NCI-H1417 (cell line): ENCODE data around the gene LMNA.

Experiments
- DNase-seq, 3 experiments: peaks; one replicate each; lab custom pipeline; 2025; lab: John Stamatoyannopoulos, UW

Gene LMNA

DNA sequence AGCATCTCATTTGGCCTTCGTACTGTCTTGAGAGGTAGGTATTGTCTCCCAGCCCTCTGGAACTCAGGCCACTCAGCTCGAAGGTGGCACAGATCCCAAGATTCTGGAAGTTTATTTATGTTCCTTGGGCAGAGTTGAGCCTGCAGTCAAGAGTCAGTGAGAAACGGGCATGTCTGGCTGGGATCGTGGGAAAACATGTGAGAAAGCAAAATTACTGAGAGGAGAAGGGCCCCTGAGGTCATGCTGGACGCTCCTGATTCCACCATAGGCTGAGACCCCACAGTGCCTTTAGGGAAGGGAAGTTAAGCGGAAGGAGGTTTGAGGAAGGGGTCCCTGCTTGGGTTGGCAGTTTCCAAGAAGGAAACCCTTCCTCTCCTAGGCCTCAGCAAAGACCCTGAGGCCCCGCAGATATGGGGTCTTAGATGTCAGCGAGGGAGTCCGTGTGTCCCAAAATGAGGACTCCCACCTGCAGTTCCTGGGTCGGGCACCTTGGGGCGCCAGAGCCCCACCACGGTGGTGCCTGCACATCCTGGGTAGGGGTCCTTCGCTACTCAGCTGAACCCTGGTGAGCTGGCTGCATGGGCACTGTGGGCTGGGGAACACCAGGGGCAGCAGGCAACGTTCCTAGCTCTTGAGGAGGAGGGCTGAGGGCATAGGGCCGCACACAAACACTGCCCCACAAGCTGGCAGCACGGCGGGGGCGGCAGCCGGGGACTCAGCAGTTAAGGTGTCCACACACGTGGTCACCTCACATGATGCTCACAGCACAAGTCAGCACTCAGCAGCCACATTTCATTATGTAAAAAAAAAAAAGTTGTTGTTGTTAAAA lies 26.6 kb downstream of the LMNA start:
- peak in 1 of 3 experiments; percentile 32 for DNase-seq

DNA sequence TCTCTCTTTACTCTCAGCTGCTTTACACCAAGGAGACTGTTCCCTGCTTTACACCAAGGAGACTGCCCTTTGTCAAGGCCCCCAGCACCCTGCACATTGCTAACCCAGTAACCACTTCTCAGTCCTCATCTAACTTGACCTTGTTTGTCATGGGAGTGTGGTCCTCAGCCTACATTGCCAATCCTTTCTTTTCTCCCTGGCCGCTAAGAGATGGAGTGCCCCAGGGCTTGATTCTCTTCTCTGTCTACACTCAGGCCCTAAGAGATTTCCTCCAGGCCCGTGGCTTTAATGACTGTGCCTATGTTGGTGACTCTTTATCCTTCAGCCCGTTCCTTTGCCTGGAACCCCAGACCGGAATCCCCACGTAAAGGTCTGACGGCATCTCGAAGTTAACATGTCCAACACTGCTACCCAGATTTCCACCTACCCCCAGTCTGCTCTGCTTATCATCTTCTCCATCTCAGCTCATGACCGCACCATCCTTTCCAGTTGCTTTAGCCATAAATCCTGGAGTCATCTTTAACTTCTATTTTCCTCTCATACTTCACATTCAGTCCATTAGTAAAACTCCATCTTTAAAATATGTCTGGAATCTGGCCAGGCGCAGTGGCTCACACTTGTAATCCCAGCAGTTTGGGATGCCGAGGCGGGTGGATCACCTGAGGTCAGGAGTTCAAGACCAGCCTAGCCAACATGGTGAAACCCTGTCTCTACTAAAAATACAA lies 29.4 kb downstream of the LMNA start:
- no peak for DNase-seq

DNA sequence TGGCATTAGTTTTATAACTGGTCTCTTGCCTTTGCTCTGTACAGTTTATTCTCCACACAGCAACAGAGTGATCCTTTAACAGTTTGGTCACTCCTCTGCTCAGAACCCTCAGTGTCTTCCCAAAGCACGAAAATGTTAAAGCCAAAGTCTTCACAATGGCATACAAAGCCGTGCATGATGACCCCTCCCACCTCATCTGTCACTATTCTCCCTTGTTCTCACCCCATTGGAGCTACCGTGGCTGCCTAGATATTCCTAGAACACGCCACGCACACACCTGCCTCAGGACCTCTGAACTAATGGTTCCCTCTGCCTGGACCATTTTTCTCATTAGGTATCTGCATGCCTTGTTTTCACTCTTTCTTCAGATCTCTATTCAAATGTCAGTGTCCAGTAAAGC lies 30.2 kb downstream of the LMNA start:
- DNase-seq = no peak

DNA sequence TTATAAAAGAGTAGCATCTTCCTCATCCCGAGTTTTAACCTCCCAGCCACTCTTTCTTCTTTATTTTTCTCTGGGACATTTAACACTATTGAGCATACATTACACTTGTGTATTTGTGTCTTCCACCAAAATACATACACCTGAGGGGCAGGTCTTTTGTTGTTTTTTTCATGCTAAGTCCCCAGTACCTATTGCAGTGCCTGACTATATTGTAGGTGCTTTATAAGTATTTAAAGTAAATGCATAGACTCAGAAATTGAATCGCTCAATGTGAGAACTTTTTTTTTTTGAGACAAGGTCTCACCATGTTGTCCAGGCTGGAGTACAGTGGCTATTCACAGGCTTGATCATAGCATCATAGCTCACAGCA lies 31.1 kb downstream of the LMNA start:
- DNase-seq = no peak

DNA sequence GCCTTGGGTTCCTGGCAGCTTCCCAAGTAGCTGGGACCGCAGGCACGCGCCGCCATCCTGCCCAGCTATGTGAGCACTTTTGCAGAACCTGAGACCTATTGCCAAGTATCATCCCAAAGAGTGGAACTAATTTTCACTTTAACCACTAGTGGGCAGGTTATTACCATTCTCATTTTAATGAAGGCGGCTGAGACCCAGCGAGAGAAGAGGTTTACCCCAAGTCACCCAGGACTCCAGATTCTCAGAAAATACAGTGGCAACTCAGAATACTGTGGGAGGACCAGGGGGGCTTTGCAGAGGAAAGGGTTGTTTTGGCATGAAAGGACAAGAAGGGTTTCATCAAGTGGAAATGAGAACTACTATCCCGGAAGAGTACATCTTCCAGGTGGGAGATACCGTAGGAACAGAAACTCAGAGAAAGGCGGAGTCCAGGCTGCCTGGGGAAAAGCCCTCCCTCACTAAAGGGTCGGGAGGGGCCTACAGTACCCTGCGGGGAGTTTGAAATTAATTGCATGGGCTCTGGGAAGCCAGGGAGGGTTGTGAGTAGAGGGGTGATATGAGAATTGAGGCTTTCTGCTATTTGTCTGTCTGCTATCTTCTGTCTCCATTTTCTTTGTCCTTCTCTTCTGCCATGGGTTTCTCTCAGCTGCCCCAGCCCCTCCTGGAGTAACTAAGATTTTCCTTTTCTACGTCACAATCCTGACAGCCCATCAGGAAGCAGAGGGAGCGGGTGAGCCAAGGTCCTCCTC lies 31.7 kb downstream of the LMNA start:
- peak; percentile 75 to 96 (median 86) for DNase-seq

DNA sequence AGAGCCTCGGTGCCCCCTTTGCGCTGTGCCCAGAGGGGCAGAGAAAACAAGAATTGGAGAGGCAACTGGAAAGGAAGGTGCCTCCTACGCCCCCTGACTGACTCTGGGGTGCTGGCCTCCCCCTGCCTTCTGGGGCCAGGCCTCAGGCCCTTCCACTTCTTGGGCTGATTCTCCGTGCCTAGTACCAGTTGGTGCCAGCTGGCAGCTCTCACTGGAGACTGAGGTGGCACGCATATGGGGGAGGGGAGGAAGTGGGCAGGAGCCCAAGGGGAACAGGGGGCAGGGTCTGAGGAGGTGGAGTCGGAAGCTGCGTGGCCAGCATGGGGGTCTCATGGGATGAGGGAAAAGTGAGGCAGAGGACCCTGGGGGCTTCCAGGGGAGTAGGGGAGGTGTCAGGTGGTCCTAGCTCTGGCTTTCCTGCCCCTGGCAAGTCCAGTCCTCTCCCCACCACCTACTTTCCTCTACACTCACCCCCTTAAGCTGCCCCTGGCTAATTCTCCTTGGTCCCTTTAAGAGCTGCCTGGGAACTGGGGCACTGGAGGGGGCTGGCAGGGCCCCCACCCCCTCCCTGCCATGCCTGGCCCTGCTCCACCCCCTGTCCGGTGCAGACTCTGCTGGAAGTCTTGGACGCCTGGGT lies 32.4 kb downstream of the LMNA start:
- peak in 2 of 3 experiments; percentile 42 to 53 for DNase-seq

DNA sequence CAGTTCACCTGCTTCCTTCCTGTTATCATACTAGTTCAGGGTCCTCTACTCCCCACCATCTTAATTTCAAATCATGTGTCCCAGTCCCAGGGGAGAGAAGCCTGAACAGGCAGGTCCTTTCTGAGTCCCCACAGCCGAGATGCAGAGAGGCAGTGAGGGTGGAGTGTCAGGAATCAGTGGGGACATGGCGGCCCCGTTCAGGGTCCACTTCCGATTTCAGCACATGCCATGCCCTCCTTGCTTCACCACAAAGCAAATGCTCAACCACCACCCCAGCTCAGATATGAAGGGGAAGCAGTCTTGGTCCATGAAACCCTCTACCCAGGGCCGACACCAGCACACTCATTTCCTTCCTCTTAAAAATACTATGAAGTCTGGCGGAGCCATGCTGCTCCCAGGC lies 33.7 kb downstream of the LMNA start:
- no peak for DNase-seq

DNA sequence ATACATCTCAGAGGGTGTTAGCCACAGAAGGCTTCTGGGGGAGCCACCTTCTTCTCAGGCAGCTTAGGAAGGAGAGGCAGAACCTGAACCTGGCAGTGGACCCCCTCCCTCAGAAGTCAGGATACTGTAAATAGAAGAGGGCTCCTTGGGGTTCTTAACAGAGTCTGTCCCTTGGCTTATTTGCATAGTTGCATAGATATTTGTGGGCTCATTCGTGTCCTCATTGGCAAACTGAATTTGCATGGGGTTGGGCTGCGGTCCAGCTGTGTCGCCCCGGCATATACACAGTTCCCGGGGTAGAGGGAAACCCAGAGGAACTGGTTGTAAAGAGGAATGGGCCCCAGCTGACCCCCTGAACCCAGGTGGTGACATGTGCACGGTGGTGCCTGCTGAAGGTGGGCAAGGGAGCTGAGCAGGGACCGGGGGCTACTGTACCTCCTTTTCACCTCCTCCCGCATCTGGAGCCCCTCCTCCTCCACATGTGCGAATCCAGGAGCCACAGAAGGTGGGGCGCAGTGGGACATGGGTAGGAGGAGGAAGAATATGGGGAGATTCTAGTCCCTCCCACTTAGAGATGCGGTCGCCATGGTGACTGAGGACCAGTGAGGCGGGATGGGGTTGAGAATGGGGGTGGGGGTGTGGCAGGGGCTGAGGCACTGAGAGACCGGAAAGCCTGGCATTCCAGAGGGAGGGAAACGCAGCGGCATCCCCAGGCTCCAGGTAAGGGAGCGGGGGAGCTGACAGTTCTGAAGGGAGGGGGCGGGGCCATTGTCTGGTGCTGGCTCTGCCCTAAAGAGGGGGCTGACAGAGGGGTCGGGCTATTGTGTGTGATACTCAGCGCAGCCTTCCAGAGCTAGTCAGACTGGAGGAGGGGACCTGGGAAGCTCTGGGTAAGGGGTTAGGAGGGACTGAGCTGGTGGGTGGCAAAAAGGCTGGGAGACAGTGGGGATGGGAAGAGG lies 35.1 kb downstream of the LMNA start:
- peak in 1 of 3 experiments; percentile 8 for DNase-seq

DNA sequence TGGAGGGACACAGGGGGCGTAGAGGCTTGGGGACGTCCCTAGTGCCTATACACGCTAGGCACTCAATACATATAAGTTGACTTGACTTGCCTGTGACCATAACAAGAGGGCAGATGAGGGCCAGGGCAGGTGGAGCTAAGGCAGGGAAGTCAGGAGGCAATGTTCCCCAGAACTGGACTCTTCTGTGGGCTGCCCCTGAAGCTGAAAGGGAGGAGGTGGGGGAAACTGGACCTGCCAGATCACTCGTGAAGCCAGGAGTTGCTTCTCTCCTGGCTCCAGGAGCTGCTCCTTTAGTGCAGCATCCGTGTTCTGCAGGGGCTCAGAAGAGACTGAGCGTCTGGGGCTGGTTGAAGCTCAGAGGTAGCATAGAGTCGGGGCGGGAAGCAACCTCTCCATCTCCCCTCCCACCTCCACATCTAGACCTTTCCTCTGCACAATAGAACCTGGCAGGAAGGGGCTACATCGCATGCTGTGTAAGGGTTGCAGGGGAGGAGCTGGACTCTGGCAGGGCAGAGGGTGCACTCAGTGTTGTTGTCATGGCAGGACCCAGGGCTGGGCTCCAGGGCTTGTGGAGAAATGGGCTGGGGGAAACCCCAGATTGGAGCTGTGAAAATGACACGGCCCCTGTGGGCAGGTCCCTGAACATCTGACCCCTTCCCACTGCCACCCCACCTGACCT lies 36.0 kb downstream of the LMNA start:
- DNase-seq = no peak

DNA sequence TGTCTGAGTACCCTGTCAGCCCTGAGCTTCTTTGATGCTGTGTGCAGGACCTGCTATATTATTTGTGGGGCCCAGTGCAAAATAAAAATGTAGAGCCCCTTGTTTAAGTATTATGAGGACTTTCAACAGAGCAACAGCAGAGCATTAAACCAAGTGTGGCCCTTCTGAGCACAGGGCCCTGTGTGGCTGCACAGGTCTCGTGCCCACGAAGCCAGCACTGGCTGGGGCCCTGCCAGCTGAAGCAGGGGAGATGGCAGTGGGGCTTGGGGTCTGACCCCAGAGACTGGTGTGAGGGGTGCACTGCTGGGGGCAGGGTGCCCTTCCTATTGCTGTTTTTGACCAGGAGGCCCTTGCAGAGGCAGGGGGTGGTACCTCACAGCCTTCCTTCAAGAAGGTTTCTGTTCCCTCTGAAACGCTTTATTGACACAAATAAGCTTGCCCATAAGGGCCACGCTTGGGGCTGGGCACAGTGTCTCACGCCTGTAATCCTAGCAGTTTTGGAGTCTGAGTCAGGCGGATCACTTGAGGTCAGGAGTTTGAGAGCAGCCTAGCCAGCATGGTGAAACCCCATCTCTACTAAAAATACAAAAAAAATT lies 36.7 kb downstream of the LMNA start:
- no peak for DNase-seq

DNA sequence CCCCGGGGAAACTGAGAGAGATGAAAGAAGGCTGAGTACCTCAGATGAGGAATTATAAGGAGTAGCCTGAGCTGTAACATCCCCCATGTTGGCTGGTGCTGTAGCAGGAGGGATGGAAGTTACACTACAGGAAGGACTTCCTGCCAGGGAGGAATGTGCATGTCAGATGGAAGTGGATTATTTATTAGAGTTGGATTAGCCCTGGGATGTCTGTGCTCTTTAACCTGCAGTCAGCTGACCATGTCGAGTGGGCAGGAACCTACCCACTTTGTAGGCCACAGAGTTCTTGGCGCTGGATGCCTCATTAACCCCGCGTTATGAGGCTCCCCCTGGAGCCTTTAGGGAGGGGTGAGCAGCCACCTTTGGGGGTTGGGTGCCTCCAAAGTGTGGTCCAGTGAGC lies 38.1 kb downstream of the LMNA start:
- no peak for DNase-seq

DNA sequence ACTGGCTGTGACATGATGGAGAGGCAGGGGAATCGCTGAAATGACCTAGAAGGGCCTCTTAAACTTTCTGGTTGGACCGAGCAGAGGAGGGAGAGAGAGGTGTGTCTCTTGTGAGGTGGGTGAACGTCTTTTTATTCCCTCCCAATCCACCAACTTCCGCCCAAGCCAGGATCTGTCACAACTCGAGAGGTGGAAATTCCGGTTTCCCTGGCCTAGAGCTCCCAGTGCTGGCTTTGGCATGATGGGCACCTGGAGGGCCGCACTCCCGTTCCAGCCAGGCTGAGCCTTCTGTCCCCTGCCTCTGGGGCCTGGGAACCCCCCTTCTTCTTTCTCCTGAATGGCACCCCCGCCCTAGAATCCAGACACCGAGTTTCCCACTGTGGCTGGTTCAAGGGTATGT lies 38.9 kb downstream of the LMNA start, which contains the start of gene SEMA4A:
Gene SEMA4A, plus strand, starts transcription at position 224 of the 400 bp plus-strand sequence. CDS start 994 bp downstream, outside the sequence.
- DNase-seq = no peak

DNA sequence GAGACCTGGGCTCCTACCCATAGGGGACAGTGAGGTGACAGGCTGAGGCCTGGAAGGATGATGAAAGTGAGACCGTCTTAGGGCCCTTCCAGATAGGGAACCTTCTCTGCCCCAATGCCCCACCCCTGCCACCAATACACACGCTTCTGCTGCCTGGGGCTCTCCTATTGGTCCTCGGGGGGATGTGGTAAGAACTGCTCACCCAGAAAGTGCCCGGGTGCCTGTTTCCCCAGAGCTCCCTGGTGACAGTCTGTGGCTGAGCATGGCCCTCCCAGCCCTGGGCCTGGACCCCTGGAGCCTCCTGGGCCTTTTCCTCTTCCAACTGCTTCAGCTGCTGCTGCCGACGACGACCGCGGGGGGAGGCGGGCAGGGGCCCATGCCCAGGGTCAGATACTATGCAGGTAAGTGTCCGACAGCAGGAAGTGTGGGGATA lies 39.8 kb downstream of the LMNA start:
- no peak for DNase-seq

DNA sequence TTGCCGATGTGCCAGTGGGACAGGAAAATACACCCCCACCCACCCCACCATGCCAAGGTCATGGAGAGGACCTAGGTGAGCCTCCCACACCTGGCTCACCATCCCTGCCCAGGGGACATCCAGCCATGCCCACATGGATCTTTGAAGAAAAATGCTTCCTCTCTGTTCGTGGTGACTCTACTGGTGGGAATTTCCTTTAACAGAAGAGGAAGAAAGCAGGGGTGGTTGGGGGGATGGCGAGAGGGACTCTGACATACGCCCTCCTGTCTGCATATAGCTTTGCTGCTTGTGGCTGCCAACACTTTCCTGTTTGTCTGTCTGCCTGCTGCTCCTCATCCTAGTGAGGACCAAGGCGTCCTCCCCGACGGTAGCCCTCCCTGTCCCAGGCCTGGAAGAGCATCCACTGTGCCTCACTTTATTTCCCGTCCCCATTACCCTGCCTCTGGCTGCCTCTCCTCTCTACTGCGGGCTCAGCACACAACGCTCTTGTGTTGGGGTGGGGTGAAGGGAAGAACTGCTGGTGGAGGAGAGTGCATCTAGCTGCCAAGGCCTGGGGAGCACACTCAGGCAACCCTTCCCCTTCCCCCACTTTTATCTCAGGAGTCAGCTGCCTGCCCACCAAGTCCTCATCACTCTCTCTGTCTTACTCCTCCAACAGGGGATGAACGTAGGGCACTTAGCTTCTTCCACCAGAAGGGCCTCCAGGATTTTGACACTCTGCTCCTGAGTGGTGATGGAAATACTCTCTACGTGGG lies 41.4 kb downstream of the LMNA start:
- DNase-seq = no peak

DNA sequence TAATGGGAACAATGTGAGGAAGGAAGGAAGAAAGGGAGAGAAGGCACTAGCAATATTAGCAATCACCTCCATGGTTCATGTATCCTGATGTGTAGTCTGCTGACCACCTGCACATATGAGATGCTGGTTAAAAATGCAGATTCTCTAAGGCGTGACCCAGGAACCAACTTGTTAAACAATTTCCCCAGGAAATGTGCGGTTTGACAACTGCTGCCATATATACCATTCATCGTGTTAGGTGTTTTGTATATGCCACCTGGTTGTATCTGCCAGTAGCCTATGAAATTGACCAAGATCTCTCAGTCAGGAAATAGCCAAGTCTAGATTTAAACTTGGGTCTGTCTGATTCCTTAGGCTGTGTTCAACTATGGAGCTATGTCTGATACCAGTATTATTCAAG lies 43.0 kb downstream of the LMNA start:
- DNase-seq = no peak

DNA sequence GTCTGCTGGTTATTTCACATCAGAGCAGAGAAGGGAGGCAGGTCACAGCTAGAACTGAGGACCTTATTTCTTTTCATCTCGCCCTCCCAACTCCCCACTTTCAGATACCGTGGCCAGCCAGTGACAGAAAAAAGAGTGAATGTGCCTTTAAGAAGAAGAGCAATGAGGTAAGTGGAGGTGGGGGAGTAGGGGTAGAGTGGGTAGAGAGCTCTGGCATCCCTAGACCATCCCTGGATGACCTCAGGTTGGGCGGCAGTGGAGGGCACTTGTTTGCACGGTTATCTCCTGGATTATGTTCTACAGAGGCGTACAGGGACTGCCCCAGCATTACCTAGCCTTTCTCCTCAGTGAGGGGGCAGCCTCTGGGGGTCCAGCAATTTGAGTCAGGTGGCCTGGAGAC lies 43.5 kb downstream of the LMNA start:
- no peak for DNase-seq

DNA sequence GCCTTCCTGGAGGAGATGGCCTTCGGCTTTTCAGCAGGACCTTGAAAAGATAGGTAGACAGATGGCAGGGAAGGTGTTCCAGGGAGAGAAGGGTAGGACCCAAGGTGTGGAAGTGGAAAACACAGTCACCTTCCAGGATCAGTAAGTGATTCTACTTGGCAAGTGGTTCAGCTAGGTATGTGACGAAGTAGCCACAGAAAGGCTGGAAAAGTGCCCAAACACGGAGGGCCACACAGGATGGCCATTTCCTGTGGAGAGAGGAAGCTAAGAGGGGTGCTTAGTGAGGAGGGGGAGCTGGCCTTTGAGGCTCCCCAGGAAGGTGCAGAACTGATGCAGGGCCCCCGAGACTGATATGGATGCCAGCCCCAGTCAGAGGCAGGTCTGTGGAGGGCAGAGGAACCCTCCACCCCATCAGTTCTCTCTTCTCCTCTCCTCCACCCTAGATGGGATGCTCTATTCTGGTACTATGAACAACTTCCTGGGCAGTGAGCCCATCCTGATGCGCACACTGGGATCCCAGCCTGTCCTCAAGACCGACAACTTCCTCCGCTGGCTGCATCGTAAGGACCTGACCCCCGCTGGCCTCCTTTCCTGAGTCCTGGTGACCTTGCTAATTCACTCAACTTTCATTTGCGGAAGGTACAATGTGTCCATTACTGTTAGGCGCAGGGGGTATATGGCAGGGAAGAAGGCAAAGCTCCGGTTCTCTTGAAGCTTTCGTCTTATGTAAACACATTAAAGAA lies 45.7 kb downstream of the LMNA start:
- no peak for DNase-seq

DNA sequence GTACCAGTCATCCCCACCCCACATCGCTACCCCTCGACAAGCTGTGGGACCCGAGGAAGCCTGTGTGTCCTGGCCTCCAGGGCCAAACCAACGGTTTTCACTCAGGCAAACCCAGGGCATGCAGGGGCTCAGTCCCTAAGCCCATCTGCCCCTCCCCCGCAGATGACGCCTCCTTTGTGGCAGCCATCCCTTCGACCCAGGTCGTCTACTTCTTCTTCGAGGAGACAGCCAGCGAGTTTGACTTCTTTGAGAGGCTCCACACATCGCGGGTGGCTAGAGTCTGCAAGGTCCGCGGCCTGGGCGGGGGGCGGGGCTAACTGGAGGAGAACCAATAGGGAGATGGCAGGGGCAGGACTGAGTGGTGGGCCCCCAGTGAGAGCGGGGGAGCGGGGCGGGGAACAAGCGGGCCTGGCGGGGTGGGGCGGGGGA lies 46.2 kb downstream of the LMNA start:
- DNase-seq = peak in 1 of 3 experiments; percentile 79
